ENCODE data around the gene ADAM15. TPM values are rescaled to one million over a fixed set of nuclear protein-coding genes. Genes with fewer than 3 reads are reported as not detected.
A peak's percentile ranks its signal among the peaks of the same experiment; 100 is the strongest.

ADAM15 gene
- polyA plus RNA-seq, 1 of the 3 experiments (the other 2 are of a cell fraction): 60.1 TPM

- no peaks in the 10 kb centered on the region for H3K36me3 ChIP-seq (replicated peaks in 1 of 2; ENCODE audit: control insufficient read depth in 1 of 2, insufficient read depth in 2 of 2, low read length in 1 of 2)
- POLR2A ChIA-PET: interaction anchor here (2.0 kb wide), 1 partner anchor 88 kb away, joined by 4 read pairs; no protein-coding TSS in a partner anchor
- peak; percentile 88 for DNase-seq
- no peaks in the 10 kb centered on the region for H3K79me2 ChIP-seq (ENCODE audit: insufficient read depth)
- 0 out of 2 replicates have a peak, but pooled peaks cover 1% of the 10 kb centered on the region for H3K27me3 ChIP-seq (ENCODE audit: insufficient read depth)
- no peak overlapping the region; a peak in 1 of 4 replicates for H3K27ac ChIP-seq (ENCODE audit: low read depth in 2 of 2, low read length in 1 of 2)
- H2AFZ ChIP-seq (ENCODE audit: low read depth): peak overlapping the region; percentile 99; the same call in 1 of the 2 replicates
- peak overlapping the region; percentile 78 for H3K4me2 ChIP-seq
- WGBS (ENCODE audit: low lambda C conversion rate): 2% methylated on average over 16 of the region's 24 CpGs
- no peak overlapping the region for H3K9ac ChIP-seq
- no peaks in the 10 kb centered on the region for H3K9me3 ChIP-seq
- TF ChIP-seq GABPA (IDR thresholded peaks at IDR 0.05; ENCODE audit: low read depth) (no peak), SIN3A (IDR thresholded peaks at IDR 0.05; ENCODE audit: borderline replicate concordance, low read depth, low read length) (no peak), TCF12 (IDR thresholded peaks at IDR 0.05) (no peak), MEF2A (IDR thresholded peaks at IDR 0.05; ENCODE audit: borderline replicate concordance, low read depth) (no peak), POLR2AphosphoS5 (IDR thresholded peaks at IDR 0.05; ENCODE audit: low read depth, low read length) (no peak), RAD21 (IDR thresholded peaks at IDR 0.05; ENCODE audit: low read length) (peak; percentile 23; the same call in 1 of the 2 replicates), MXI1 (IDR thresholded peaks at IDR 0.05; ENCODE audit: low read depth, low read length) (0 out of 2 replicates have a peak, but pooled peaks have one; percentile 26), RCOR1 (IDR thresholded peaks at IDR 0.05; ENCODE audit: low read length) (no peak), YY1 (IDR thresholded peaks at IDR 0.05; ENCODE audit: low read depth) (no peak), NFIC (IDR thresholded peaks at IDR 0.05; ENCODE audit: borderline replicate concordance) (no peak), RFX5 (IDR thresholded peaks at IDR 0.05; ENCODE audit: low read length) (no peak), SMC3 (IDR thresholded peaks at IDR 0.05; ENCODE audit: low read depth, low read length) (peak; percentile 33; the same call in 1 of the 2 replicates), TEAD4 (IDR thresholded peaks at IDR 0.05; ENCODE audit: borderline replicate concordance, insufficient read depth) (no peak), EP300 (IDR thresholded peaks at IDR 0.05; ENCODE audit: borderline replicate concordance in 1 of 2, low read depth in 1 of 2, low read length in 1 of 2) (no peak), IRF3 (IDR thresholded peaks at IDR 0.05; ENCODE audit: low read depth, low read length) (no peak), CHD2 (IDR thresholded peaks at IDR 0.05; ENCODE audit: low read length, partially characterized antibody) (no peak), FOXM1 (IDR thresholded peaks at IDR 0.05; ENCODE audit: low read depth) (no peak), JUND (IDR thresholded peaks at IDR 0.05) (no peak), ELF1 (IDR thresholded peaks at IDR 0.05) (no peak)
- TF ChIP-seq, protein P1, sequence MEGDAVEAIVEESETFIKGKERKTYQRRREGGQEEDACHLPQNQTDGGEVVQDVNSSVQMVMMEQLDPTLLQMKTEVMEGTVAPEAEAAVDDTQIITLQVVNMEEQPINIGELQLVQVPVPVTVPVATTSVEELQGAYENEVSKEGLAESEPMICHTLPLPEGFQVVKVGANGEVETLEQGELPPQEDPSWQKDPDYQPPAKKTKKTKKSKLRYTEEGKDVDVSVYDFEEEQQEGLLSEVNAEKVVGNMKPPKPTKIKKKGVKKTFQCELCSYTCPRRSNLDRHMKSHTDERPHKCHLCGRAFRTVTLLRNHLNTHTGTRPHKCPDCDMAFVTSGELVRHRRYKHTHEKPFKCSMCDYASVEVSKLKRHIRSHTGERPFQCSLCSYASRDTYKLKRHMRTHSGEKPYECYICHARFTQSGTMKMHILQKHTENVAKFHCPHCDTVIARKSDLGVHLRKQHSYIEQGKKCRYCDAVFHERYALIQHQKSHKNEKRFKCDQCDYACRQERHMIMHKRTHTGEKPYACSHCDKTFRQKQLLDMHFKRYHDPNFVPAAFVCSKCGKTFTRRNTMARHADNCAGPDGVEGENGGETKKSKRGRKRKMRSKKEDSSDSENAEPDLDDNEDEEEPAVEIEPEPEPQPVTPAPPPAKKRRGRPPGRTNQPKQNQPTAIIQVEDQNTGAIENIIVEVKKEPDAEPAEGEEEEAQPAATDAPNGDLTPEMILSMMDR (IDR thresholded peaks at IDR 0.05): peak; percentile 89
- TF ChIP-seq, protein P2, sequence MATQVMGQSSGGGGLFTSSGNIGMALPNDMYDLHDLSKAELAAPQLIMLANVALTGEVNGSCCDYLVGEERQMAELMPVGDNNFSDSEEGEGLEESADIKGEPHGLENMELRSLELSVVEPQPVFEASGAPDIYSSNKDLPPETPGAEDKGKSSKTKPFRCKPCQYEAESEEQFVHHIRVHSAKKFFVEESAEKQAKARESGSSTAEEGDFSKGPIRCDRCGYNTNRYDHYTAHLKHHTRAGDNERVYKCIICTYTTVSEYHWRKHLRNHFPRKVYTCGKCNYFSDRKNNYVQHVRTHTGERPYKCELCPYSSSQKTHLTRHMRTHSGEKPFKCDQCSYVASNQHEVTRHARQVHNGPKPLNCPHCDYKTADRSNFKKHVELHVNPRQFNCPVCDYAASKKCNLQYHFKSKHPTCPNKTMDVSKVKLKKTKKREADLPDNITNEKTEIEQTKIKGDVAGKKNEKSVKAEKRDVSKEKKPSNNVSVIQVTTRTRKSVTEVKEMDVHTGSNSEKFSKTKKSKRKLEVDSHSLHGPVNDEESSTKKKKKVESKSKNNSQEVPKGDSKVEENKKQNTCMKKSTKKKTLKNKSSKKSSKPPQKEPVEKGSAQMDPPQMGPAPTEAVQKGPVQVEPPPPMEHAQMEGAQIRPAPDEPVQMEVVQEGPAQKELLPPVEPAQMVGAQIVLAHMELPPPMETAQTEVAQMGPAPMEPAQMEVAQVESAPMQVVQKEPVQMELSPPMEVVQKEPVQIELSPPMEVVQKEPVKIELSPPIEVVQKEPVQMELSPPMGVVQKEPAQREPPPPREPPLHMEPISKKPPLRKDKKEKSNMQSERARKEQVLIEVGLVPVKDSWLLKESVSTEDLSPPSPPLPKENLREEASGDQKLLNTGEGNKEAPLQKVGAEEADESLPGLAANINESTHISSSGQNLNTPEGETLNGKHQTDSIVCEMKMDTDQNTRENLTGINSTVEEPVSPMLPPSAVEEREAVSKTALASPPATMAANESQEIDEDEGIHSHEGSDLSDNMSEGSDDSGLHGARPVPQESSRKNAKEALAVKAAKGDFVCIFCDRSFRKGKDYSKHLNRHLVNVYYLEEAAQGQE (IDR thresholded peaks at IDR 0.05; ENCODE audit: low read depth, low read length): no peak
- TF ChIP-seq, protein P3, sequence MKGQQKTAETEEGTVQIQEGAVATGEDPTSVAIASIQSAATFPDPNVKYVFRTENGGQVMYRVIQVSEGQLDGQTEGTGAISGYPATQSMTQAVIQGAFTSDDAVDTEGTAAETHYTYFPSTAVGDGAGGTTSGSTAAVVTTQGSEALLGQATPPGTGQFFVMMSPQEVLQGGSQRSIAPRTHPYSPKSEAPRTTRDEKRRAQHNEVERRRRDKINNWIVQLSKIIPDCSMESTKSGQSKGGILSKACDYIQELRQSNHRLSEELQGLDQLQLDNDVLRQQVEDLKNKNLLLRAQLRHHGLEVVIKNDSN (IDR thresholded peaks at IDR 0.05; ENCODE audit: borderline replicate concordance, low read depth): no peak
- TF ChIP-seq, protein P4, sequence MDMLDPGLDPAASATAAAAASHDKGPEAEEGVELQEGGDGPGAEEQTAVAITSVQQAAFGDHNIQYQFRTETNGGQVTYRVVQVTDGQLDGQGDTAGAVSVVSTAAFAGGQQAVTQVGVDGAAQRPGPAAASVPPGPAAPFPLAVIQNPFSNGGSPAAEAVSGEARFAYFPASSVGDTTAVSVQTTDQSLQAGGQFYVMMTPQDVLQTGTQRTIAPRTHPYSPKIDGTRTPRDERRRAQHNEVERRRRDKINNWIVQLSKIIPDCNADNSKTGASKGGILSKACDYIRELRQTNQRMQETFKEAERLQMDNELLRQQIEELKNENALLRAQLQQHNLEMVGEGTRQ (IDR thresholded peaks at IDR 0.05; ENCODE audit: borderline replicate concordance, low read depth, low read length): no peak
- peak overlapping the region; percentile 77 to 79; a peak in 3 of 4 replicates for H3K4me3 ChIP-seq (ENCODE audit: low read depth in 2 of 2, low read length in 1 of 2)
- peaks cover 5 to 25% of the 10 kb centered on the region in 2 experiments; a peak in 3 of 4 replicates for H3K4me1 ChIP-seq (ENCODE audit: control insufficient read depth in 1 of 2, insufficient read depth in 2 of 2, low read depth in 1 of 2, low read length in 1 of 2)
- H3K9me2 ChIP-seq: no peaks in the 10 kb centered on the region
- H4K20me1 ChIP-seq (ENCODE audit: insufficient read depth): no peaks in the 10 kb centered on the region
- CTCF ChIA-PET: interaction anchor here (0.7 to 5.3 kb wide), 39 partner anchors 9 to 606 kb away, joined by 3 to 156 read pairs (median 5); partner anchors contain the start of genes ADAM15, EFNA4, KRTCAP2 and LENEP
- peaks cover 2% of the 10 kb centered on the region for H3F3A ChIP-seq (replicated peaks; ENCODE audit: insufficient read depth)
Observed at GRCh38 chr1:155086128-155086741, 35.1 kb downstream of the ADAM15 start.

Data from SK-N-SH (cell line).